HepG2 (cell line): Measurements from ENCODE around the gene DNAJC18. TPM values are rescaled to one million over a fixed set of nuclear protein-coding genes. Genes with fewer than 3 reads are reported as not detected.

Source experiments
- CBX2 ChIP-seq, 2 experiments: fragments of 200-600 bp in 1 of 2; sonication (generic); formaldehyde crosslinking in 1 of 2; IDR thresholded peaks; 2 replicates each; pipeline versions ENCODE4 v1.7.0 to v1.8.1; 2018 to 2022; ENCODE audit warnings: low read depth in 2 of 2, low read length in 1 of 2, mild to moderate bottlenecking in 1 of 2, missing genetic modification reagents in 1 of 2
- CHD4 ChIP-seq: fragments of 200-600 bp; sonication (generic); IDR thresholded peaks from 2 replicates; pipeline ENCODE4 v1.7.0; 2017; ENCODE audit warnings: mild to moderate bottlenecking, low read length, borderline replicate concordance
- DNMT1 ChIP-seq: sonication (generic); formaldehyde crosslinking; IDR thresholded peaks from 2 replicates; pipeline ENCODE4 v1.5.1; 2020; ENCODE audit warnings: mild to moderate bottlenecking, missing genetic modification reagents
- ELF1 ChIP-seq: sonication (generic); formaldehyde crosslinking; IDR thresholded peaks from 2 replicates; pipeline ENCODE4 v1.4.0; 2020; ENCODE audit warnings: missing genetic modification reagents
- MED1 ChIP-seq: sonication (generic); formaldehyde crosslinking; IDR thresholded peaks from 2 replicates; pipeline ENCODE4 v1.4.0; 2020; ENCODE audit warnings: missing genetic modification reagents
- MTF2 ChIP-seq: sonication (generic); formaldehyde crosslinking; IDR thresholded peaks from 2 replicates; pipeline ENCODE4 v1.5.0; 2020; ENCODE audit warnings: missing genetic modification reagents, borderline replicate concordance
- NFIB ChIP-seq: sonication (generic); formaldehyde crosslinking; IDR thresholded peaks from 2 replicates; pipeline ENCODE4 v1.9.0; 2021; ENCODE audit warnings: missing genetic modification reagents, mild to moderate bottlenecking, borderline replicate concordance
- PHF20 ChIP-seq: sonication (generic); formaldehyde crosslinking; IDR thresholded peaks from 2 replicates; pipeline ENCODE4 v1.5.0; 2020; ENCODE audit warnings: mild to moderate bottlenecking, missing genetic modification reagents
- RFX5 ChIP-seq: IDR thresholded peaks from 2 replicates; pipeline ENCODE4 v1.6.1; 2011; ENCODE audit warnings: low read depth, low read length, improper control_type of control experiment
- SIN3B ChIP-seq: fragments of 150-350 bp; IDR thresholded peaks from 2 replicates; pipeline ENCODE4 v1.6.1; 2014; ENCODE audit warnings: low read length
- SIX1 ChIP-seq: sonication (generic); formaldehyde crosslinking; IDR thresholded peaks from 2 replicates; pipeline ENCODE4 v1.4.0; 2020; ENCODE audit warnings: missing genetic modification reagents, borderline replicate concordance
- SMYD3 ChIP-seq: sonication (generic); formaldehyde crosslinking; IDR thresholded peaks from 2 replicates; pipeline ENCODE4 v1.8.1; 2023; ENCODE audit warnings: mild to moderate bottlenecking, missing genetic modification reagents
- XBP1 ChIP-seq: sonication (generic); formaldehyde crosslinking; IDR thresholded peaks from 2 replicates; pipeline ENCODE4 v1.5.0; 2020; ENCODE audit warnings: missing genetic modification reagents
- ZFP82 ChIP-seq: sonication (generic); formaldehyde crosslinking; IDR thresholded peaks from 2 replicates; pipeline ENCODE4 v1.5.1; 2020; ENCODE audit warnings: mild to moderate bottlenecking, missing genetic modification reagents, borderline replicate concordance
- ZNF138 ChIP-seq: sonication (generic); formaldehyde crosslinking; IDR thresholded peaks from 2 replicates; pipeline ENCODE4 v1.5.0; 2020; ENCODE audit warnings: mild to moderate bottlenecking, low read depth, missing genetic modification reagents
- ZNF180 ChIP-seq: sonication (generic); formaldehyde crosslinking; IDR thresholded peaks from 2 replicates; pipeline ENCODE4 v1.4.0; 2020; ENCODE audit warnings: low read depth, missing genetic modification reagents, borderline replicate concordance
- ZNF224 ChIP-seq: sonication (generic); formaldehyde crosslinking; IDR thresholded peaks from 2 replicates; pipeline ENCODE4 v1.5.0; 2020; ENCODE audit warnings: mild to moderate bottlenecking, missing genetic modification reagents
- ZNF256 ChIP-seq: sonication (generic); formaldehyde crosslinking; conservative IDR thresholded peaks from 2 replicates; pipeline ENCODE4 v1.4.0; 2020; ENCODE audit warnings: missing genetic modification reagents
- ZNF260 ChIP-seq: sonication (generic); formaldehyde crosslinking; IDR thresholded peaks from 2 replicates; pipeline ENCODE4 v1.4.0; 2020; ENCODE audit warnings: missing genetic modification reagents, low read depth, mild to moderate bottlenecking, borderline replicate concordance
- ZNF264 ChIP-seq: sonication (generic); formaldehyde crosslinking; IDR thresholded peaks from 2 replicates; pipeline ENCODE4 v1.4.0; 2020; ENCODE audit warnings: missing genetic modification reagents
- ZNF367 ChIP-seq: sonication (generic); formaldehyde crosslinking; IDR thresholded peaks from 2 replicates; pipeline ENCODE4 v1.4.0; 2020; ENCODE audit warnings: missing genetic modification reagents, borderline replicate concordance
- ZNF562 ChIP-seq: sonication (generic); formaldehyde crosslinking; IDR thresholded peaks from 2 replicates; pipeline ENCODE4 v1.8.0; 2022; ENCODE audit warnings: missing genetic modification reagents, borderline replicate concordance
- ZNF577 ChIP-seq: sonication (generic); formaldehyde crosslinking; IDR thresholded peaks from 2 replicates; pipeline ENCODE4 v1.4.0; 2020; ENCODE audit warnings: mild to moderate bottlenecking, low read depth, missing genetic modification reagents, borderline replicate concordance
- ZNF644 ChIP-seq: IDR thresholded peaks from 2 replicates; pipeline ENCODE4 v1.6.1; 2016; ENCODE audit warnings: low read depth
- polyA plus RNA-seq, 8 experiments: library from polyadenylated mRNA; depleted of rRNA in 3 of 8; stranded (reverse) in 7 of 8; unstranded in 1 of 8; fragments of >200 nt; fragmentation: Illumina TruSeq in 4 of 8; extraction: Trizol in 4 of 8; gene quantifications; 2 replicates each; pipeline versions ENCODE4 v1.2.1 to v1.2.3, GENCODE V29; 2011 to 2016; ENCODE audit warnings: low read depth in 4 of 8, missing spikeins in 1 of 8, mixed read lengths in 1 of 8; ENCODE audit not compliant: insufficient read depth in 1 of 8
- total RNA-seq, 5 experiments: library from RNA; depleted of rRNA; stranded (reverse); fragments of >200 nt; fragmentation: Illumina TruSeq; extraction: Trizol; gene quantifications; 2 replicates each; pipeline ENCODE4 v1.2.3, GENCODE V29; 2016; ENCODE audit warnings: low read depth in 1 of 5
- TF ChIP-seq, protein P1 (sequence below): sonication (generic); formaldehyde crosslinking; IDR thresholded peaks from 2 replicates; pipeline ENCODE4 v1.4.0; 2020; ENCODE audit warnings: missing genetic modification reagents, borderline replicate concordance
- TF ChIP-seq, protein P2 (sequence below): IDR thresholded peaks from 2 replicates; pipeline ENCODE4 v1.6.1; 2016; ENCODE audit warnings: missing biosample characterization, missing genetic modification reagents, low read depth
- TF ChIP-seq, protein P3 (sequence below): IDR thresholded peaks from 2 replicates; pipeline ENCODE4 v1.6.1; 2016; ENCODE audit warnings: missing genetic modification reagents, missing compliant biosample characterization
- TF ChIP-seq, protein P4 (sequence below): IDR thresholded peaks from 2 replicates; pipeline ENCODE4 v1.6.1; 2016

DNAJC18 gene
- total and polyA plus RNA-seq, 2 of the 13 experiments (the other 11 are each of a cell fraction or from before 2014, with no cell fraction given): 6.5 to 6.6 TPM

DNA sequence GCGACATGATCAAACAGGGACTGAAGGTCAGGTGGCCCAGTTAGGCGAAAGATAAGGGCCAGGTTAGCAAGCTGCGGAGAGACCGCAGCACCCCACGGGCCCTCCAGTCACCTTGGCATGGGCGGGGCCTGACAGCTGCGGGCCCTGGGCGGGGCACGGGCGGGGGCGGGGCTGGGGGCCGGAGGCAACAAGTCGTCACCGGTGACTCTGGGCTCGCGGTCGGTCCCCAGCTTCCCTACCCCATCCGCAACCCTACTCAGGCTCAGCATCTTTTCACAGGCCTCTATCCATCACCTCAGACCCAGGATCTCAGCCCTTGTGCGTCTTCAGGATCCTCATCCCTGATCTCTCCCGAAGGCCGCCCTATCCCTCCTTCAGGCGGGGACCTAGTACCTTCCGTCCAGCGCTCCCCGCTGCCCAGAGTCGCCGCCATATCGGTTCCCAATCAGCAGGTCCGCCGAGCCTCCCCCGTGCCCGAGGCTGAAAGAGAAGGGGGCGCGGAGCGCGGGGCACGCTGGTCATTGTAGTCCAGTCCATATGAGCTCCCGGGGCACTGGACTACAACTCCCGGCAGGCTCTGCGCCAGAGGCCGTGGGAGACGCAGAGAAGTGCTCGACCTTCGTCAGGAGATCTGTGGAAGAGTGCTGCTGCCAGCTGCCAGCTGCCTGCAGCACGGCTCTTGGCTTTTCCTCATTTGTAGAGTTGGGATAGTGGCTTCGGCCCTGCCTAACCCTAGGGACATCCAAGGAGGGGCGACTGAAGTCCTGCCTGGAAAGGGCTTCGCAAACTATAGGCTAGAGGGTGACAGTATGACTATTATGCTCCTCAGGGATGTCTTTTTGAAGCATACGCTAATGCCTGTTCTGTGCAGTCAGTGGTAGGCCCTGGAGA lies at the start of gene DNAJC18 (continued):
- TF ChIP-seq ZNF180 (CRISPR knock-in tag) (no peak), CBX2 (IDR thresholded peaks at IDR 0.05; ENCODE audit: low read depth, low read length) (no peak), CBX2 (CRISPR knock-in tag; IDR thresholded peaks at IDR 0.05; ENCODE audit: low read depth) (no peak), ZNF644 (CRISPR knock-in tag) (no peak), DNMT1 (CRISPR knock-in tag) (no peak), ZNF260 (CRISPR knock-in tag) (no peak), ZNF138 (CRISPR knock-in tag) (peak; percentile 69; the same call in 1 of the 2 replicates), ZNF256 (CRISPR knock-in tag) (no peak), ZNF224 (CRISPR knock-in tag) (no peak), XBP1 (CRISPR knock-in tag) (no peak), SIN3B (no peak), RFX5 (no peak), ZFP82 (CRISPR knock-in tag) (no peak), CHD4 (no peak), ELF1 (CRISPR knock-in tag) (peak; percentile 51; the same call in 1 of the 2 replicates), MED1 (CRISPR knock-in tag) (0 out of 2 replicates have a peak, but pooled peaks have one; percentile 13), ZNF577 (no peak), PHF20 (CRISPR knock-in tag) (no peak), ZNF367 (CRISPR knock-in tag) (no peak), ZNF562 (CRISPR knock-in tag) (no peak), ZNF264 (CRISPR knock-in tag) (no peak), NFIB (CRISPR knock-in tag) (no peak), SMYD3 (CRISPR knock-in tag) (no peak), MTF2 (CRISPR knock-in tag) (no peak), SIX1 (no peak)
- TF ChIP-seq, protein P1, sequence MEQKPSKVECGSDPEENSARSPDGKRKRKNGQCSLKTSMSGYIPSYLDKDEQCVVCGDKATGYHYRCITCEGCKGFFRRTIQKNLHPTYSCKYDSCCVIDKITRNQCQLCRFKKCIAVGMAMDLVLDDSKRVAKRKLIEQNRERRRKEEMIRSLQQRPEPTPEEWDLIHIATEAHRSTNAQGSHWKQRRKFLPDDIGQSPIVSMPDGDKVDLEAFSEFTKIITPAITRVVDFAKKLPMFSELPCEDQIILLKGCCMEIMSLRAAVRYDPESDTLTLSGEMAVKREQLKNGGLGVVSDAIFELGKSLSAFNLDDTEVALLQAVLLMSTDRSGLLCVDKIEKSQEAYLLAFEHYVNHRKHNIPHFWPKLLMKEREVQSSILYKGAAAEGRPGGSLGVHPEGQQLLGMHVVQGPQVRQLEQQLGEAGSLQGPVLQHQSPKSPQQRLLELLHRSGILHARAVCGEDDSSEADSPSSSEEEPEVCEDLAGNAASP (CRISPR knock-in tag): no peak
- TF ChIP-seq, protein P2, sequence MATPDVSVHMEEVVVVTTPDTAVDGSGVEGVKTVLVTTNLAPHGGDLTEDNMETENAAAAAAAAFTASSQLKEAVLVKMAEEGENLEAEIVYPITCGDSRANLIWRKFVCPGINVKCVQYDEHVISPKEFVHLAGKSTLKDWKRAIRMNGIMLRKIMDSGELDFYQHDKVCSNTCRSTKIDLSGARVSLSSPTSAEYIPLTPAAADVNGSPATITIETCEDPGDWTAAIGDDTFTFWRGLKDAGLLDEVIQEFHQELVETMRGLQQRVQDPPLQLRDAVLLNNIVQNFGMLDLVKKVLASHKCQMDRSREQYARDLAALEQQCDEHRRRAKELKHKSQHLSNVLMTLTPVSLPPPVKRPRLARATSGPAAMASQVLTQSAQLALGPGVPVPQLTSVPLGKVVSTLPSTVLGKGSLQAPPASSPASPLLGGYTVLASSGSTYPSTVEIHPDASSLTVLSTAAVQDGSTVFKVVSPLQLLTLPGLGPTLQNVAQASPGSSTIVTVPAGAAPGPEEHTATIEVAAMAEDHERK: peak; percentile 77
- TF ChIP-seq, protein P3, sequence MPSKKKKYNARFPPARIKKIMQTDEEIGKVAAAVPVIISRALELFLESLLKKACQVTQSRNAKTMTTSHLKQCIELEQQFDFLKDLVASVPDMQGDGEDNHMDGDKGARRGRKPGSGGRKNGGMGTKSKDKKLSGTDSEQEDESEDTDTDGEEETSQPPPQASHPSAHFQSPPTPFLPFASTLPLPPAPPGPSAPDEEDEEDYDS: peak; percentile 96
- TF ChIP-seq, protein P4, sequence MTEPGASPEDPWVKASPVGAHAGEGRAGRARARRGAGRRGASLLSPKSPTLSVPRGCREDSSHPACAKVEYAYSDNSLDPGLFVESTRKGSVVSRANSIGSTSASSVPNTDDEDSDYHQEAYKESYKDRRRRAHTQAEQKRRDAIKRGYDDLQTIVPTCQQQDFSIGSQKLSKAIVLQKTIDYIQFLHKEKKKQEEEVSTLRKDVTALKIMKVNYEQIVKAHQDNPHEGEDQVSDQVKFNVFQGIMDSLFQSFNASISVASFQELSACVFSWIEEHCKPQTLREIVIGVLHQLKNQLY (CRISPR knock-in tag): no peak
